SHP77 (cell line): ENCODE data around the gene BIN1.

Experiments used
- DNase-seq, 2 experiments: peaks; one replicate each; lab custom pipeline; 2025; lab: John Stamatoyannopoulos, UW

The BIN1 gene

GRCh38 chr2:127020536-127020935 is 86.4 kb downstream of the BIN1 start:
- no peak for DNase-seq

- no peak for DNase-seq
Observed at GRCh38 chr2:127017548-127017947, 89.4 kb downstream of the BIN1 start.

- DNase-seq: no peak
Observed at GRCh38 chr2:127016329-127016728, 90.6 kb downstream of the BIN1 start.

- no peak for DNase-seq
Observed at GRCh38 chr2:127015106-127015910, 91.6 kb downstream of the BIN1 start.

- no peak for DNase-seq
Observed at GRCh38 chr2:127014630-127015029, 92.3 kb downstream of the BIN1 start.

- no peak for DNase-seq
Observed at GRCh38 chr2:127014224-127014623, 92.7 kb downstream of the BIN1 start.

GRCh38 chr2:127012868-127013267 is 94.1 kb downstream of the BIN1 start:
- no peak for DNase-seq

- no peak for DNase-seq
Observed at GRCh38 chr2:127012215-127012614, 94.7 kb downstream of the BIN1 start.

- DNase-seq: no peak
Observed at GRCh38 chr2:127011796-127012195, 95.2 kb downstream of the BIN1 start.

- DNase-seq: no peak
Observed at GRCh38 chr2:127011231-127011661, 95.7 kb downstream of the BIN1 start.

- DNase-seq: no peak
Observed at GRCh38 chr2:127008265-127009015, 98.5 kb downstream of the BIN1 start.

GRCh38 chr2:127007652-127008051 is 99.3 kb downstream of the BIN1 start:
- DNase-seq: no peak

GRCh38 chr2:127006962-127007361 is 100.0 kb downstream of the BIN1 start:
- DNase-seq: no peak

GRCh38 chr2:127004893-127005600 is 101.9 kb downstream of the BIN1 start:
- no peak for DNase-seq

- DNase-seq: no peak
Observed at GRCh38 chr2:127003070-127003800, 103.7 kb downstream of the BIN1 start.

- DNase-seq: no peak
Observed at GRCh38 chr2:127001751-127002150, 105.2 kb downstream of the BIN1 start.

GRCh38 chr2:127000937-127001336 is 106.0 kb downstream of the BIN1 start:
- DNase-seq: no peak

GRCh38 chr2:127000194-127000593 is 106.8 kb downstream of the BIN1 start:
- no peak for DNase-seq

- DNase-seq: no peak
Observed at GRCh38 chr2:126999106-126999756, 107.7 kb downstream of the BIN1 start.

- DNase-seq: no peak
Observed at GRCh38 chr2:126998486-126998885, 108.5 kb downstream of the BIN1 start.
